K562 (cell line): ENCODE measurements around the gene CACTIN. TPM values are rescaled to one million over a fixed set of nuclear protein-coding genes. Genes with fewer than 3 reads are reported as not detected.

Source experiments
- ELF2 ChIP-seq: fragments of 250-450 bp; sonication (Bioruptor Pico); IDR thresholded peaks from 2 replicates; pipeline ENCODE4 v1.5.0; 2021; ENCODE audit warnings: mild to moderate bottlenecking
- FOXK1 ChIP-seq: sonication (generic); formaldehyde crosslinking; IDR thresholded peaks from 2 replicates; pipeline ENCODE4 v1.8.0; 2022; ENCODE audit warnings: missing genetic modification reagents, mild to moderate bottlenecking, borderline replicate concordance
- HCFC1 ChIP-seq: IDR thresholded peaks from 2 replicates; pipeline ENCODE4 v1.6.1; 2012; ENCODE audit warnings: low read depth, low read length, improper control_type of control experiment
- HOXB6 ChIP-seq: fragments of 250-450 bp; sonication (Bioruptor Pico); IDR thresholded peaks from 2 replicates; pipeline ENCODE4 v1.5.1; 2022; ENCODE audit warnings: mild to moderate bottlenecking, borderline replicate concordance
- HSF4 ChIP-seq: fragments of 250-450 bp; sonication (Bioruptor Pico); IDR thresholded peaks from 2 replicates; pipeline ENCODE4 v2.1.2; 2022; ENCODE audit warnings: mild to moderate bottlenecking, moderate library complexity, borderline replicate concordance
- JUN ChIP-seq, 2 experiments: sonication (generic) in 1 of 2; formaldehyde crosslinking in 1 of 2; IDR thresholded peaks; 2 replicates each; pipeline versions ENCODE4 v1.6.1 to v1.8.0; 2012 to 2022; ENCODE audit warnings: borderline replicate concordance in 2 of 2, mild to moderate bottlenecking in 2 of 2, improper control_type of control experiment in 1 of 2, low read depth in 1 of 2, low read length in 1 of 2, missing genetic modification reagents in 1 of 2
- U2AF2 ChIP-seq: fragments of 200-400 bp; formaldehyde crosslinking; optimal IDR thresholded peaks from 2 replicates; pipeline ENCODE3; 2017; ENCODE audit warnings: low read depth, mild to moderate bottlenecking, low read length
- ZFP30 ChIP-seq: fragments of 250-450 bp; sonication (Bioruptor Pico); IDR thresholded peaks from 2 replicates; pipeline ENCODE4 v1.8.0; 2022; ENCODE audit warnings: moderate library complexity, mild to moderate bottlenecking, inconsistent platforms, borderline replicate concordance
- ZFPM2 ChIP-seq: fragments of 250-450 bp; sonication (Bioruptor Pico); IDR thresholded peaks from 2 replicates; pipeline ENCODE4 v1.5.1; 2022; ENCODE audit warnings: mild to moderate bottlenecking
- ZFX ChIP-seq: sonication (generic); formaldehyde crosslinking; IDR thresholded peaks from 2 replicates; pipeline ENCODE4 v1.8.0; 2022; ENCODE audit warnings: mild to moderate bottlenecking, missing genetic modification reagents, moderate library complexity
- ZNF134 ChIP-seq: fragments of 250-450 bp; sonication (Bioruptor Pico); conservative IDR thresholded peaks from 2 replicates; pipeline ENCODE4 v1.4.0; 2020
- polyA plus RNA-seq, 8 experiments: library from polyadenylated mRNA; depleted of rRNA in 4 of 8; stranded (reverse) in 5 of 8; unstranded in 3 of 8; fragments of >200 nt; fragmentation: Nextera tagmentation in 2 of 8; fragmentation: Illumina TruSeq in 1 of 8; extraction: Ambion mirVana in 2 of 8; extraction: Trizol in 1 of 8; gene quantifications; 2 replicates each; pipeline versions ENCODE4 v1.2.1 to v1.2.3, GENCODE V29; 2011 to 2014; ENCODE audit warnings: inconsistent platforms in 1 of 8, missing spikeins in 1 of 8
- total RNA-seq, 7 experiments: library from RNA; depleted of rRNA in 6 of 7; stranded (reverse); fragments of >200 nt in 6 of 7; fragmentation: Illumina TruSeq in 2 of 7; extraction: Trizol in 2 of 7; gene quantifications; 2 replicates each; pipeline versions ENCODE4 v1.2.1 to v1.2.3, GENCODE V29; 2011 to 2021; ENCODE audit warnings: low replicate concordance in 1 of 7
- TF ChIP-seq, protein P1 (sequence below): fragments of 450-650 bp; IDR thresholded peaks from 2 replicates; pipeline ENCODE4 v1.6.1; 2018; ENCODE audit warnings: mild to moderate bottlenecking, low read depth; ENCODE audit not compliant: partially characterized antibody
- TF ChIP-seq, protein P2 (sequence below): fragments of 450-650 bp; IDR thresholded peaks from 2 replicates; pipeline ENCODE4 v1.6.1; 2016; ENCODE audit warnings: mild to moderate bottlenecking

The CACTIN gene
- total and polyA plus RNA-seq, 9 of the 15 experiments (the other 6 are each of a cell fraction or from before 2014, with no cell fraction given): 0.15 to 49.2 (median 15.0) TPM

DNA sequence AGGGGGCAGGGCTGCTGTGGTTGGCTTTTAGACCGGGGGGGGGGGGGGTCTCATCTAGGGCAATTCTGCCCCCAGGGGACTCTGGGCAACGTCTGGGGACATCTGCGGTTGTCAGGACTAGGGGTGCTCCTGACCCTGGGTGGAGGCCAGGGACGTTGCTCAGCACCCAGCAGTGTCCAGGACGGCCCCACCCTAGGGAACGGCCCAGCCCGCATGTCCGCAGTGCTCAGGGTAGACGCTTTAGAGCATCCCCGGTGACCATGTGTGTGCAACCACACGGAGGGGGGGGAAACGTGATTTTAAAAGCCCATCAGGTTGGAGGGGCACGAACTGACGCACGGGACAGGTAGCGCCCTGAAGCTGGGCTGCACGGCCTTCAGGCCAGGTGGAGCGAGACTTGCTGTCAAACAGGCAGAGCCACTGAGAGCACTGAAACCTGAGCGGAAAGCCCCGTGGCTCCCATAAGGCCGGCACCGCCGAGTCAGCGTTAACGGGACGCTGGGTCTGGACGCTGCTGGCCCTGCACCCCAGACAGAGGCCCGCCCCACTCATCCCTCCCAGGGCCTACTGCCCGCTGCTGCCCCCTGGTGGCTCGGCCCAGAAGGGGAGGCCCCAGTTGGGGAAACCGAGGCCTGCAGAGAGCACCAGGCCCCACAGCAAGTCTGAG, 8.3 kb downstream of the CACTIN start (continued):
- TF ChIP-seq JUN (IDR thresholded peaks at IDR 0.05; ENCODE audit: borderline replicate concordance, low read depth, low read length): no peak
- peak; percentile 68; the same call in 1 of the 2 replicates for TF ChIP-seq JUN (CRISPR knock-in tag; IDR thresholded peaks at IDR 0.05; ENCODE audit: borderline replicate concordance)
- no peak for TF ChIP-seq HOXB6
- TF ChIP-seq, protein P1, sequence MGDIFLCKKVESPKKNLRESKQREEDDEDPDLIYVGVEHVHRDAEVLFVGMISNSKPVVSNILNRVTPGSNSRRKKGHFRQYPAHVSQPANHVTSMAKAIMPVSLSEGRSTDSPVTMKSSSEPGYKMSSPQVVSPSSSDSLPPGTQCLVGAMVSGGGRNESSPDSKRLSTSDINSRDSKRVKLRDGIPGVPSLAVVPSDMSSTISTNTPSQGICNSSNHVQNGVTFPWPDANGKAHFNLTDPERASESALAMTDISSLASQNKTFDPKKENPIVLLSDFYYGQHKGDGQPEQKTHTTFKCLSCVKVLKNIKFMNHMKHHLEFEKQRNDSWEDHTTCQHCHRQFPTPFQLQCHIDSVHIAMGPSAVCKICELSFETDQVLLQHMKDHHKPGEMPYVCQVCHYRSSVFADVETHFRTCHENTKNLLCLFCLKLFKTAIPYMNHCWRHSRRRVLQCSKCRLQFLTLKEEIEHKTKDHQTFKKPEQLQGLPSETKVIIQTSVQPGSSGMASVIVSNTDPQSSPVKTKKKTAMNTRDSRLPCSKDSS: no peak
- no peak for TF ChIP-seq U2AF2
- TF ChIP-seq HSF4 (CRISPR knock-in tag): no peak
- TF ChIP-seq ZFX (CRISPR knock-in tag): peak; percentile 36
- no peak for TF ChIP-seq ELF2 (CRISPR knock-in tag)
- TF ChIP-seq ZNF134 (CRISPR knock-in tag): no peak
- no peak for TF ChIP-seq FOXK1
- no peak for TF ChIP-seq ZFP30 (CRISPR knock-in tag)
- TF ChIP-seq ZFPM2 (CRISPR knock-in tag): no peak
- TF ChIP-seq, protein P2, sequence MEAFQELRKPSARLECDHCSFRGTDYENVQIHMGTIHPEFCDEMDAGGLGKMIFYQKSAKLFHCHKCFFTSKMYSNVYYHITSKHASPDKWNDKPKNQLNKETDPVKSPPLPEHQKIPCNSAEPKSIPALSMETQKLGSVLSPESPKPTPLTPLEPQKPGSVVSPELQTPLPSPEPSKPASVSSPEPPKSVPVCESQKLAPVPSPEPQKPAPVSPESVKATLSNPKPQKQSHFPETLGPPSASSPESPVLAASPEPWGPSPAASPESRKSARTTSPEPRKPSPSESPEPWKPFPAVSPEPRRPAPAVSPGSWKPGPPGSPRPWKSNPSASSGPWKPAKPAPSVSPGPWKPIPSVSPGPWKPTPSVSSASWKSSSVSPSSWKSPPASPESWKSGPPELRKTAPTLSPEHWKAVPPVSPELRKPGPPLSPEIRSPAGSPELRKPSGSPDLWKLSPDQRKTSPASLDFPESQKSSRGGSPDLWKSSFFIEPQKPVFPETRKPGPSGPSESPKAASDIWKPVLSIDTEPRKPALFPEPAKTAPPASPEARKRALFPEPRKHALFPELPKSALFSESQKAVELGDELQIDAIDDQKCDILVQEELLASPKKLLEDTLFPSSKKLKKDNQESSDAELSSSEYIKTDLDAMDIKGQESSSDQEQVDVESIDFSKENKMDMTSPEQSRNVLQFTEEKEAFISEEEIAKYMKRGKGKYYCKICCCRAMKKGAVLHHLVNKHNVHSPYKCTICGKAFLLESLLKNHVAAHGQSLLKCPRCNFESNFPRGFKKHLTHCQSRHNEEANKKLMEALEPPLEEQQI: no peak
- TF ChIP-seq HCFC1: no peak
